ENCODE data around the gene EIF2AK3. TPM values are rescaled to one million over a fixed set of nuclear protein-coding genes. Genes with fewer than 3 reads are reported as not detected.

EIF2AK3 gene
- polyA plus RNA-seq, 3 donors = 2.0 to 6.6 (median 2.3) TPM

DNA sequence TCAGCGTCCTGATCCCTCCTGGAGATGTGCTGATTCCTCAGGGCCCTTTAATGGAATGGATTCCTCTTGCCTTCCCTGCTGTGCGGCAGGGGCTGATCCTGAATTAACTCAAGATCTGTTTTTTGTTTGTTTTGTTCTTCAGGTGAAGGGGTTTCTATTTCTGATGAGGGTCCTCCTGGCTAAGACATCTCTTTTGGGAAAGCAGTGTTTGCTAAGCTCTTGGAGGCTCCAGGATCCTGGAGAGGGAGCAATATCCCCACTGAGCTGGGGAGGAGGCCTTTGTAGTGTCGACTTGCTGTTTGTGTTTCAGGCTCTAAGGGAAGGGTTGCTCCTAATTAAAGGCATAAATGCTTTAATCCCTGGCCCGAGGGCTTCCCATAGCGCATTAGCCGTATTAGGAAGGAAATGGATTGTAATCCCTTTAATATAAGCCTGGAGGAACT is 109.5 kb downstream of the EIF2AK3 start:
- no peak overlapping the region for H3K4me3 ChIP-seq (replicated peaks in 1 of 3; ENCODE audit: low read depth in 2 of 3, low read length in 3 of 3)
- no peaks in the 10 kb centered on the region for H4K20me1 ChIP-seq (ENCODE audit: insufficient read depth, low read length)
- H3K4me3 Mint-ChIP-seq = no peak overlapping the region
- WGBS (ENCODE audit: insufficient coverage) = 92% methylated on average over 2 of the region's 6 CpGs
- no peaks in the 10 kb centered on the region for H3K36me3 Mint-ChIP-seq
- intact Hi-C loops (cut with micrococcal nuclease) = no loop called here
- H3K9me3 ChIP-seq (replicated peaks in 1 of 2; ENCODE audit: control insufficient read depth in 1 of 2, insufficient read depth in 1 of 2, low read length in 2 of 2) = peaks cover 0 to 2% of the 10 kb centered on the region in 2 donors
- no peak overlapping the region for H3K9ac ChIP-seq (ENCODE audit: insufficient read depth, low read length, poor library complexity, severe bottlenecking)
- DNase-seq = no peak
- H3K79me2 ChIP-seq (ENCODE audit: insufficient read depth, low read length) = no peaks in the 10 kb centered on the region
- no peak overlapping the region for H3K27ac Mint-ChIP-seq
- H3K4me2 ChIP-seq (replicated peaks; ENCODE audit: extremely low read depth, low read length, poor library complexity, severe bottlenecking) = no peak overlapping the region
- no peaks in the 10 kb centered on the region for H3K4me1 Mint-ChIP-seq
- H3K27me3 ChIP-seq (ENCODE audit: control insufficient read depth in 2 of 2, insufficient read depth in 2 of 2, low read length in 2 of 2) = no peaks in the 10 kb centered on the region
- no peaks in the 10 kb centered on the region for H3K36me3 ChIP-seq (replicated peaks in 1 of 2; ENCODE audit: control insufficient read depth in 1 of 2, insufficient read depth in 2 of 2, low read length in 2 of 2)
- no peak for TF ChIP-seq CTCF (IDR thresholded peaks at IDR 0.05)
- no peak overlapping the region for H2AFZ ChIP-seq (ENCODE audit: insufficient read depth, low read depth, low read length, poor library complexity, severe bottlenecking)
- peaks cover 2 to 5% (median 5%) of the 10 kb centered on the region in 3 donors for H3K27me3 Mint-ChIP-seq (ENCODE audit: low read depth in 3 of 3)
- no peaks in the 10 kb centered on the region for H3K4me1 ChIP-seq (ENCODE audit: control insufficient read depth in 1 of 2, insufficient read depth in 2 of 2, low read length in 2 of 2)
- peaks cover 2 to 9% (median 5%) of the 10 kb centered on the region in 7 donors for H3K9me3 Mint-ChIP-seq
- H3K27ac ChIP-seq (ENCODE audit: low read depth in 1 of 2, low read length in 2 of 2) = no peak overlapping the region

Other genes starting within 250 kb of the EIF2AK3 start
- gene FOXI3, start 174.8 kb downstream of the EIF2AK3 start, polyA plus RNA-seq = not detected
- 10 to 100 TPM; 12.4 to 23.1 (median 17.9) TPM for gene RPIA, start 64.2 kb upstream of the EIF2AK3 start, polyA plus RNA-seq

Data from CD14-positive monocyte (primary cell).